ENCODE results near the gene AKT1.

Gene AKT1

DNA sequence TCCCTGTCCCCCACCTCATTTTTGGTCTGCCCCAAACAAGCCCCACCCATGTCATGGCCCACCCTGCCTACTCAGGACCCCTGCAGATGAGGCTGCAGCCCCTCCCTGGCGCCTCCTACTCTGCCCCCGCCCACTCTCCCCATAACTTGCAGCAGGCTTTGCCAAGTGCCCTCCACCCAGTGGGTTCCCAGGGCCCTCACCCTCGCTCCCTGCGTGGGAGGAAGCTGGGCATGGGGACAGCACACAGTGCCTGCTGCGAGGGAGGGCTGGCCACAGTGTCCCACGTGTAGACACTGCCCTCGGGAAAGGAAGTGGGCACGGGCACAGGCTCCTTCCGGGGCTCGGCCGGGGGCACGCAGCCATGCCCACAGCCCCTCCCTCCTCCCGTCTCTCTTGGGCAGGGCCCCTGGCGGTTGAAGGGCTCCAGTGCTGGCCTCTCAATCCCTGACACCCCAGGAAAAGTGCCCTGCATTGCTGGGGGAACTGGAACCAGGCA lies 9.4 kb downstream of the AKT1 start:
- DNase-seq (ENCODE audit: low read depth), result no peak

DNA sequence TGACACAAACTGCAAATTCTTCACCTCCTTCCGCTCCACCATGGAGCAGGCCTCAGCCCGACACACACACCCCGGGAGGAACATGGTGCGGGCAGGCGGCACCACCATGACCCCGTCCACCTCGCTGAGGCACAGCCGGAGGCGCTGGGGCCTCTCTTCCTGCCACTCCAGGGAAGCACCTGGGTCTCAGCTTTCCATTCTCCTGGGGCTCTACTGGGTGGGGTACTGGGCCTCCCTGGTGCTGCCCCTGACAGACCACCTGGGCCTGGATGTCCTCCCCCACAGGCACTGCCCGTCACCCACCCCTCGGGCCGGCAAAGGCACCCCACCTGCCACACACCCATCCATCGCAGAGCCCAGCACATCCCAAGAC lies 9.9 kb downstream of the AKT1 start:
- DNase-seq (ENCODE audit: low read depth), result no peak

DNA sequence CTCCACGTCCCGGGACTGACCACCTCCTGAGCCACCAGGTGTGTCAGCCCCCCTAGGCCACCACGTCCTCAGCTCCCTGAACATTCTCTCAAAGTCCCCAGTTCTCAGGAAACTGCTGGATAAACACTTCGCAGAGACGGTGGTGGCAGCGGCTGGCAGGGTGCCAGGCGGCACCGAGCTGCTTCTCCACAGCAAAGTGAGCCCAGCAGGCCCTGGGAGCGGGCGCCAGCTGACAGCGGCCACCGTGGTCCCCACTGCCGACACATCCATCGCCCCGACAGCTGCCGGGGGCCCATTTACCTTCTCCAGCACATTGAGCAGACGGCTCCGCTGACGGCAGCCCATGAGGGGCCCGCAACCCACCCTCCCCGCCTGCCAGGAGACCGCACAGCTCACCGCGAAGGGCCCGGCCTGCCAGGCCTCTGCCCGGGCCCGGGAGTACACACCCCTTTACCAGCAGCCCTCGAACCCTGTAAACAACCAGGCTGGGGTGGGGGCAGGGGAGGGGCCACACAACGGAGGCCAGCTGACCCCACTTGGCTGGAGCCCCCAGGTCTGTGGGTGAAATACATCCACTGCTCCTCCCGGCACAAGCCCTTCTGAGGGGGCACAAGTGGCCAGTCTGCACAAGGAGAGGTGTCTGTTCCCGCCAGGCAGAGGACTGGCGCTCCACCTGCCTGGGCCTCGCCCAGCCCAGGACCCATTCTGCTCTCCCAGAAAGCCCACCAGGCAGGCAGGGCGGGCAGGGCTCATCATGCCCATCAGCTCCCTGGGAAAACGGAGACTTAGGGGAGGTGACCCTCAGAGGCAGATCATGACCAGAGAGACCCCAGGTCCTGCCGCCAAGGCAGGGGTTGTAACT lies 10.5 kb downstream of the AKT1 start:
- no peak for DNase-seq (ENCODE audit: low read depth)

- DNase-seq (ENCODE audit: low read depth), result no peak
Measured at GRCh38 chr14:104784218-104784568, 11.4 kb downstream of the AKT1 start.

GRCh38 chr14:104783484-104784217 lies 11.9 kb downstream of the AKT1 start:
- no peak for DNase-seq (ENCODE audit: low read depth)

DNA sequence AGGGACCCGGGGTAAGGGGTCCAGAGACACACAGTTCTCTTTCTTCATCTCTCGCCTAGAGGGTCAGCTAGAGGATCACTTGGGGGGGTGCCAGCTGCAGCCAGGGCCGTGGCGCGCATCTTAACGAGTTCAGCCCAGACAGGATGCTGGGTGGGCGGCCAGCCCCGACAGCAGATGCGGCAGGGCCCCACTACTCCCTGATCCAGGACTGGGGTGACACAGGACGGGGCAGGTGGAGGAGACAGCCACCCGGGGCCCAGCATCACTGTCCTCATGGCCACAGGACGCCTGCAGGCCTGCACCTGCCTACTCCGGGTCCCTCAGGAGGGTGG lies 12.8 kb downstream of the AKT1 start:
- no peak for DNase-seq (ENCODE audit: low read depth)

DNA sequence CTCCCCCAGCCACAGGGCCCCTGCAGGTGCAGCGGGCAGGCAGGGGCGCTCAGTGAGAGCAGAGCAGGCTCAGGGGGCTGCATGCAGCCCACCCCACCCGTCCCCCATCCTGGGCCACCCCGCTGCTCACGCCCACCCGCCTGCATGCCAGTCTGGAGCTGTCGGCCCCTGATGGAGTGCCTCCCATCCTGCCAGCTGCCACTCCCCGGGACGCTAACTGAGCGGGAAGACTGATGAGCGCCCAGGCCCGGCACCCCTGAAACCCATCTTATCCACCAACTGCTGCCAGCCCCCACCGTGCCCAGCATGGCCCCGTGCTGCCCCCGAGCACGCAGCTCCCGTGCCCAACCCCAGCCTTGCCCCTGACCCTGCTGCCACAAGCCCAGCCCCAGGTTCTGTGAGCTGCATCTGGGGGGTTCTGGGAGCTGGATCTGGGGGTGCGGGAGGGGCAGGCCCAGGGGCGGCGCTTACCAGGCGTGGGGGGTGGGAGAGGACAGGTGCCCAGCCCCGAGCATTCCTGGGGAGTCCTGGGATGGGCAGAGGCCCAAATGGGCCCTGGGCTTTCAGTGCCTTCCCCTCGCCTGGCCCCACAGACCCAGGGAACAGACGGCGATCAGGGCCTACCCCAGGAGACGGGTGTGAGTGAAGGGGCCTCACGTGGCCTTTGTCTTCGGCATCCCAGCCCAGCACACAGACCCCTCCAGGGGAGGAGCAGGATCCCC lies 13.3 kb downstream of the AKT1 start:
- DNase-seq (ENCODE audit: low read depth), result no peak

- no peak for DNase-seq (ENCODE audit: low read depth)
Measured at GRCh38 chr14:104781271-104782077, 14.1 kb downstream of the AKT1 start.

GRCh38 chr14:104780513-104781030 lies 15.0 kb downstream of the AKT1 start:
- no peak for DNase-seq (ENCODE audit: low read depth)

DNA sequence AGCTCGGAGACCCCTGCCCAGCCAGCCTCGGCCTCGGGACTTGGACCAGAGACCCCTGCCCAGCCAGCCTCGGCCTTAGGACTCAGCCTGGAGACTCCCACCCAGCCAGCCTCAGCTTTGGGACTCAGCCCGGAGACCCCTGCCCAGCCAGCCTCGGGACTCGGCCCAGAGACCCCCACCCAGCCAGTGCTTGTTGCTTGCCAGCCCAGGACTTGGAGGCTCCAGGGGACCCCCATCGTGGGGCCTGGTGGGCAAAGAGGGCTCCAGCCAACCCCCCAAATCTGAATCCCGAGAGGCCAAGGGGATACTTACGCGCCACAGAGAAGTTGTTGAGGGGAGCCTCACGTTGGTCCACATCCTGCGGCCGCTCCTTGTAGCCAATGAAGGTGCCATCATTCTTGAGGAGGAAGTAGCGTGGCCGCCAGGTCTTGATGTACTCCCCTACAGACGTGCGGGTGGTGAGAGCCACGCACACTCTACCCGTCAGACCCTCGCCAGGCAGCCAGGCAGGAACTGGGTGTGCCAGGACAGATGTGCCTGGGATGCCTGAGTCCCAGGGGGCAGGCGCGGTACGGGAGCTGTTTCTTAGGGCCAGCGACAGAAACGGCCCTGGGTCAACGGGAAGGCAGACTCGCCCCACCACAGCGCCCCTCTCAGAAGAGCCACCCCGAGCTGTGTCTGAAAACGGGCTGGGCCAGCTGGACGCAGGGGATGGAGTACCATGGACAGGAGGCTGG lies 15.6 kb downstream of the AKT1 start:
- DNase-seq (ENCODE audit: low read depth), result no peak

DNA sequence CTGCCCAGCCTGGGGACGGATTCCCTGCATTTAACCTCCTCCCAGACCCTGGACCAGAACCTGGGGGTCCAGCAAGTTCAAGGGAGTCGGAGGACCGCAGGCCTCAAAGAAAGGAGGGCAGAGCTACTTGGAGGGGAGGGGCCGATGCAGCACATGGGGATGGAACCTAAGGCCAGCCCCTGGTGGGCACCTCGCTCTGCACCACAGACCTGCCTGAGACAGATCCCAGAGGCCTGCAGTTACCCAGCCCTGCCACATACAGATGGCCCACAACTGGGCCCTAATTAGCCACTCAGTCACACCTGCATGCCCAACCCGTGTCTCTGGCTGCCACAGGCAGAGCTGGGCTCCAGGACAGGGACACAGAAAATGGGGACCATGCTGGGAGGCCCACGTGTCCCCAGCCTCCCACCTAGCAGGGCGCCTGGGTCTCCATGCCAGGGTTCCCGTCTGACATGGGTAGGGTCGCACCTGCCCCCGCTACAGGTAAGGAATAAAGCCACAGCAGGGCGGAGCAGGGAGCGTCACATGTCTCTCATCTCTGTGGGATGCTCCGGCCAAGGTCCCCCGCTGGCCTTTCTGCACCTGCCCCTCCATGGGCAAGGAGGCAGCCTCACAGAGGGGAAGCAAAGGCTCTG lies 16.7 kb downstream of the AKT1 start:
- no peak for DNase-seq (ENCODE audit: low read depth)

- DNase-seq (ENCODE audit: low read depth), result no peak
Measured at GRCh38 chr14:104777808-104778249, 17.7 kb downstream of the AKT1 start.

DNA sequence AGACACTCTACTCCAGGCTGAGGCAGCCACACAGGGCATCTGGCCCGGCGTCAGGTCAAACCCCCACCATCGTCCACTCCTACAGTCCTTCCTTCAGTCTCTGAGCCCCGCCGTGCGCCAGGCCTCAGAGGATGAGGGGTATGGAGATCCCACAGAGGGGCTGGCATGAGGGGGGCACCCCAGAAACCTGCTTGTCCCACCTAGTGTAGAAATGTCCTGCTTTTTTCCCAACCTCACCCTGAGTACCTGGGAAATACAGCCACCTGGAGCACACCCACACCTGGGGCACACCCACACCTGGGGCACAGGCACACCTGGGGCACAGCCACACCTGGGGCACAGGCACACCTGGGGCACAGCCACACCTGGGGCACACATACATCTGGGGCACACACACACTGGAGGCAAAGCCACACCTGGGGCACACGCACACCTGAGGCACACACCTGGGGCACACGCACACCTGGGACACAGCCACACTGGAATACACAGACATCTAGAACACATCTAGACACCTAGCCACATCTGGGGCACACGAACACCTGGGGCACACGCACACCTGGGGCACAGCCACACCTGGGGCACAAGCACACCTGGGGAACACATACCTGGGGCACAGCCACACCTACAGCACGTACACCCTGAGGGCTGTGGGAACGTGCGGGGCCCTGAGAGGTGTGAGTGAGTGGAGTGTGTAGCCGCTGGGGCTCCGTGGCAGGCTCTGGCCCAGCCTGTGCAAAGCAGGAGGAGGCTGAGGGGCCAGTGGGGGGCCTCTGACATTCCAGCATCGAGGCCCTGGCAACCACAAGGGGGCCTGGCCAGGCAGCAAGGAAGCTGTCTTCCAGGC lies 18.4 kb downstream of the AKT1 start:
- no peak for DNase-seq (ENCODE audit: low read depth)

DNA sequence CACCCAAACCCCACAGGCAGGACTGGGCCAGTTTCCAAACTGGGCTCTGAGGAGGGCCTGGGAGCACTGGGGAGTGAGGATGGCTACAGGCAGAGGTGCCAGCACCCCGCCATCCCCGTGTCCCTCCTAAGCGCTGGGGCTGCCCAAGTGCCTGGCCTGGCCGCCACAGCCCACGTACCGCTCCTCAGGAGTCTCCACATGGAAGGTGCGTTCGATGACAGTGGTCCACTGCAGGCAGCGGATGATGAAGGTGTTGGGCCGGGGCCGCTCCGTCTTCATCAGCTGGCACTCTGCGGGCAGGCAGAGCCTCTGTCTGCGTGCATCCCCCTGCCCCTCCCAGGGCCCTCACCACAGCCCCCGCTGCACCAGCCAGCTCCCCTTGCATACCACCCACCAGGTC lies 19.1 kb downstream of the AKT1 start:
- DNase-seq (ENCODE audit: low read depth), result no peak

- no peak for DNase-seq (ENCODE audit: low read depth)
Measured at GRCh38 chr14:104775073-104775489, 20.5 kb downstream of the AKT1 start.

DNA sequence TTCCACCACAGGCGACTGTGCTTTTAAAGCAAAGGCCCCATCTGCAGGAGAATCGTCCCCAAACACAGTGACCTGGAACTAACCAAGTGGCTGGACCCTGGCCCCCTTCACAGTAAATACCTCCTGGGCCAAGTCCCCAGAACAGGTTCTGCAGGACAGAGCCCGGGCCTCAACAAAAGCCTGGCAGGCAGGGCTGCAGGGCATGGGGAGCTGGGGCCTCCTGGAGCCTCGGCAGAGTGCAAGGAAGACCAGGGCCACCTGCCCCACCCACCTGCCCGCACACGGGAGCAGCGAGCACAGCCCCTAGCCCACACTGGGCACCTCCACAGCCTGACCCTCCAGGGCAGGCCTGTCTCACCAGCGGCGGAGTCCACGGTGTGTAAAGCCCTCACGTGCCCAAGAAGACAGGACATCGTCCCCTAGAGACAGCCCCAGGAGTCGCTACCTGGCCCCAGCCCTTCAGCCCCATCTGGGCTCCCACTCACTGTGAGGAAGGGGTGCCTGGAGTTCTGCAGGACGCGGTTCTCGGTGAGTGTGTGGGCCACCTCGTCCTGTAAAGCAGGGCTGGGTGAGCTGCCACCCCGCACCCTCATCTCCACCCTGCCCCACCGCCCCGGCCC lies 21.0 kb downstream of the AKT1 start:
- no peak for DNase-seq (ENCODE audit: low read depth)

GRCh38 chr14:104773505-104774452 lies 21.8 kb downstream of the AKT1 start:
- DNase-seq (ENCODE audit: low read depth), result no peak

All from HS-27A (cell line).